Parathyroid adenoma (tissue), 2 donors: ENCODE results near the gene HNRNPC.
"Not testable (repeated sequence)": the region's sequence is repeated elsewhere in the genome, so short reads cannot be mapped to it uniquely, and the experiment has no call there.

Source experiments
- H2AFZ ChIP-seq: fragments of 300-600 bp; sonication (generic); one replicate; pipeline ENCODE4 v1.7.0; 2017; ENCODE audit warnings: antibody characterized with exemption, mild to moderate bottlenecking
- H3K27ac ChIP-seq: fragments of 300-600 bp; sonication (generic); one replicate; pipeline ENCODE4 v1.7.0; 2017
- H3K27me3 ChIP-seq: fragments of 300-600 bp; sonication (generic); one replicate; pipeline ENCODE4 v1.7.0; 2017; ENCODE audit warnings: low read length; ENCODE audit not compliant: control insufficient read depth, insufficient read depth
- H3K36me3 ChIP-seq: fragments of 300-600 bp; sonication (generic); one replicate; pipeline ENCODE4 v1.7.0; 2017; ENCODE audit warnings: low read length; ENCODE audit not compliant: control insufficient read depth, insufficient read depth
- H3K4me1 ChIP-seq: fragments of 300-600 bp; sonication (generic); one replicate; pipeline ENCODE4 v1.7.0; 2017; ENCODE audit warnings: control low read depth
- H3K4me2 ChIP-seq: fragments of 300-600 bp; sonication (generic); one replicate; pipeline ENCODE4 v1.7.0; 2017; ENCODE audit warnings: low read length
- H3K4me3 ChIP-seq: fragments of 300-600 bp; sonication (generic); one replicate; pipeline ENCODE4 v1.7.0; 2017; ENCODE audit warnings: low read depth, low read length
- H3K79me2 ChIP-seq: fragments of 300-600 bp; sonication (generic); one replicate; pipeline ENCODE4 v1.7.0; 2017; ENCODE audit warnings: control low read depth
- H3K9ac ChIP-seq: fragments of 300-600 bp; sonication (generic); one replicate; pipeline ENCODE4 v1.7.0; 2017; ENCODE audit warnings: mild to moderate bottlenecking
- H3K9me3 ChIP-seq: fragments of 300-600 bp; sonication (generic); one replicate; pipeline ENCODE4 v1.7.0; 2017; ENCODE audit warnings: low read length; ENCODE audit not compliant: control insufficient read depth
- CTCF ChIP-seq: fragments of 300-600 bp; sonication (generic); IDR thresholded peaks from one replicate; pipeline ENCODE4 v1.7.0; 2017; ENCODE audit warnings: antibody characterized with exemption, mild to moderate bottlenecking
- donor health status: primary hyperparathyroidism.

The HNRNPC gene

GRCh38 chr14:21302013-21302835 is 33.0 kb upstream of the HNRNPC start:
- Histone ChIP-seq H3K27me3 (no peaks in the 10 kb centered on the region), H3K4me3 (no peak overlapping the region), H3K79me2 (no peaks in the 10 kb centered on the region), H2AFZ (no peak overlapping the region), H3K27ac (no peak overlapping the region), H3K9me3 (no peaks in the 10 kb centered on the region), H3K4me2 (no peak overlapping the region), H3K36me3 (no peaks in the 10 kb centered on the region), H3K4me1 (no peaks in the 10 kb centered on the region), H3K9ac (no peak overlapping the region)
- no peak for TF ChIP-seq CTCF

GRCh38 chr14:21300892-21301291 is 31.6 kb upstream of the HNRNPC start:
- no peak overlapping the region for H3K9ac ChIP-seq
- no peak for TF ChIP-seq CTCF
- no peak overlapping the region for H3K4me3 ChIP-seq
- H3K9me3 ChIP-seq, result no peaks in the 10 kb centered on the region
- H2AFZ ChIP-seq, result peak overlapping the region; percentile 80
- H3K27me3 ChIP-seq, result no peaks in the 10 kb centered on the region
- H3K4me1 ChIP-seq, result no peaks in the 10 kb centered on the region
- no peak overlapping the region for H3K27ac ChIP-seq
- no peaks in the 10 kb centered on the region for H3K79me2 ChIP-seq
- no peaks in the 10 kb centered on the region for H3K36me3 ChIP-seq
- peak overlapping the region; percentile 54 for H3K4me2 ChIP-seq

GRCh38 chr14:21299562-21300130 is 30.4 kb upstream of the HNRNPC start:
- H3K79me2 ChIP-seq, result no peaks in the 10 kb centered on the region
- H3K27me3 ChIP-seq, result no peaks in the 10 kb centered on the region
- no peaks in the 10 kb centered on the region for H3K36me3 ChIP-seq
- H3K4me1 ChIP-seq, result no peaks in the 10 kb centered on the region
- no peak for TF ChIP-seq CTCF
- no peak overlapping the region for H2AFZ ChIP-seq
- H3K27ac ChIP-seq, result no peak overlapping the region
- no peaks in the 10 kb centered on the region for H3K9me3 ChIP-seq
- H3K4me3 ChIP-seq, result no peak overlapping the region
- no peak overlapping the region for H3K9ac ChIP-seq
- no peak overlapping the region for H3K4me2 ChIP-seq

GRCh38 chr14:21298358-21298757 is 29.1 kb upstream of the HNRNPC start:
- H3K36me3 ChIP-seq, result no peaks in the 10 kb centered on the region
- no peak overlapping the region for H3K4me2 ChIP-seq
- H3K4me3 ChIP-seq, result no peak overlapping the region
- no peaks in the 10 kb centered on the region for H3K27me3 ChIP-seq
- TF ChIP-seq CTCF, result no peak
- no peaks in the 10 kb centered on the region for H3K4me1 ChIP-seq
- no peak overlapping the region for H3K27ac ChIP-seq
- H3K9me3 ChIP-seq, result no peaks in the 10 kb centered on the region
- H3K9ac ChIP-seq, result no peak overlapping the region
- no peaks in the 10 kb centered on the region for H3K79me2 ChIP-seq
- no peak overlapping the region for H2AFZ ChIP-seq

GRCh38 chr14:21294026-21294425 is 24.8 kb upstream of the HNRNPC start:
- H3K27me3 ChIP-seq, H3K79me2 ChIP-seq, H2AFZ ChIP-seq, H3K27ac ChIP-seq, H3K9ac ChIP-seq, H3K36me3 ChIP-seq, H3K4me3 ChIP-seq, H3K4me2 ChIP-seq, H3K9me3 ChIP-seq, H3K4me1 ChIP-seq: not testable (repeated sequence)
